GM10266 (cell line): ENCODE measurements around the gene KANK4.

Experiments
- DNase-seq: peaks from one replicate; pipeline ENCODE4 v3.0.0; 2012; ENCODE audit errors: extremely low spot score
- CTCF ChIP-seq: IDR thresholded peaks from 2 replicates; pipeline ENCODE4 v1.5.1; 2012; ENCODE audit warnings: mild to moderate bottlenecking, low read depth; ENCODE audit not compliant: control insufficient read depth, insufficient read depth; ENCODE audit errors: missing control alignments

The KANK4 gene

GRCh38 chr1:62265956-62266935 lies 53.0 kb downstream of the KANK4 start:
- no peak for TF ChIP-seq CTCF
- DNase-seq = no peak

- TF ChIP-seq CTCF = no peak
- DNase-seq = no peak
These were observed 55.4 kb downstream of the KANK4 start for GRCh38 chr1:62263814-62264353.

- no peak for TF ChIP-seq CTCF
- no peak for DNase-seq
These were observed 56.0 kb downstream of the KANK4 start for GRCh38 chr1:62263006-62263813.

- no peak for TF ChIP-seq CTCF
These were observed 58.5 kb downstream of the KANK4 start for GRCh38 chr1:62260688-62261087.

GRCh38 chr1:62259551-62259950 lies 59.7 kb downstream of the KANK4 start:
- no peak for DNase-seq
- TF ChIP-seq CTCF = no peak

More at GRCh38 chr1:62260688-62261087, 58.5 kb downstream of the KANK4 start:
- no peak for DNase-seq

GRCh38 chr1:62250126-62250726 lies 69.0 kb downstream of the KANK4 start:
- TF ChIP-seq CTCF = no peak
- DNase-seq = no peak
